Hepatic stellate cell (primary cell): ENCODE measurements around the gene SPATC1L.

Experiments
- DNase-seq: peaks from one replicate; pipeline ENCODE4 v3.0.0; 2011; ENCODE audit warnings: low spot score

Gene SPATC1L

GRCh38 chr21:46215436-46216131 lies 31.3 kb upstream of the SPATC1L start:
- no peak for DNase-seq

- DNase-seq = no peak
Measured at GRCh38 chr21:46214478-46215340, 30.4 kb upstream of the SPATC1L start.

- no peak for DNase-seq
Measured at GRCh38 chr21:46213620-46214286, 29.5 kb upstream of the SPATC1L start.

- DNase-seq = no peak
Measured at GRCh38 chr21:46212721-46213484, 28.6 kb upstream of the SPATC1L start.

GRCh38 chr21:46211786-46212720 lies 27.8 kb upstream of the SPATC1L start:
- DNase-seq = no peak

- DNase-seq = no peak
Measured at GRCh38 chr21:46211376-46211775, 27.1 kb upstream of the SPATC1L start.

GRCh38 chr21:46210378-46211136 lies 26.3 kb upstream of the SPATC1L start:
- DNase-seq = no peak

GRCh38 chr21:46208761-46209721 lies 24.8 kb upstream of the SPATC1L start:
- DNase-seq = no peak

GRCh38 chr21:46207920-46208591 lies 23.8 kb upstream of the SPATC1L start:
- no peak for DNase-seq

GRCh38 chr21:46207006-46207919 lies 23.0 kb upstream of the SPATC1L start:
- no peak for DNase-seq

- no peak for DNase-seq
Measured at GRCh38 chr21:46206163-46207005, 22.1 kb upstream of the SPATC1L start.

GRCh38 chr21:46205766-46206162 lies 21.5 kb upstream of the SPATC1L start:
- no peak for DNase-seq

- DNase-seq = no peak
Measured at GRCh38 chr21:46205166-46205565, 20.9 kb upstream of the SPATC1L start.

- DNase-seq = no peak
Measured at GRCh38 chr21:46203203-46203600, 18.9 kb upstream of the SPATC1L start.

GRCh38 chr21:46202592-46203202 lies 18.4 kb upstream of the SPATC1L start:
- no peak for DNase-seq
